ENCODE data around the gene SPPL2C.
"Not testable (repeated sequence)": the region's sequence is repeated elsewhere in the genome, so short reads cannot be mapped to it uniquely, and the experiment has no call there.

The SPPL2C gene

DNA sequence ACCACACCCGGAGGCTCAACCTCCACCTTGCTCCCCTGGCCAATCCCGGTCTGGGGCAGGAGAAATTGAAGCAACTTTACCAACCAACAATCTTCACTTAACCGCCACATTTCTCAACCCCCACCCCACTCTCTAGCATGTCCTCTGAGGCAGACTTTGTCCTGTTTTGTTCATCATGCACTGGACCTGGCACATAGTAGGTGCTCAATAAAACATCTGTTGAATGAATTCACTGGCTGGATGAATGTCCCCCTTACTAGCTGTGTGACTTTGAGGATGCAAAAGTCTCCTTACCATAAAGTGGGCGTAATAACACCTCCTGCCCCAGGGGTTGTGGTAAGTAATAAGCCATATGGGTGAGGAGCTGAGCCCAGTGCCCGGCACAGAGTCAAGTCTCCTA is 5.8 kb downstream of the SPPL2C start:
- DNase-seq: no peak

GRCh38 chr17:45851022-45851421 is 6.3 kb downstream of the SPPL2C start:
- no peak for DNase-seq

GRCh38 chr17:45851464-45851863 is 6.8 kb downstream of the SPPL2C start:
- no peak for DNase-seq

DNA sequence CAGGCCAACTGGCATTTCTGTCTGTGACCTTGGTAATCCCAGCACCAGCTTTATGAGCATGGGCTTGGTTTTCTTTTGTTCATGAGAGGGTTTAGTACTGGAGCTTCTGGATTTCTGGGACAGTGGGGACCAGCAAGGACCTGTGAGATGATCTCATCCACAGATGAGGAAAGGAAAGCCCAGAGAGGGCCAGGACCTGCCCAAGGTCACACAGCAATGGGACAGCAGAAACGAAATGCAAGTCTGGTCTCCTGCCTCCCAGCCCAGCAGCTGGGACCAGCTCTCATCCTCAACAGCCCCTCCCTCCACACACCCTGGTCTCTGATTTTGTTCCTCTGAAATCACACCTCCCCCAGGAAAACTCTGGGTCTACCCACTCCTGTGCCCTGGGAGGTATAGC is 7.2 kb downstream of the SPPL2C start:
- DNase-seq: no peak

DNA sequence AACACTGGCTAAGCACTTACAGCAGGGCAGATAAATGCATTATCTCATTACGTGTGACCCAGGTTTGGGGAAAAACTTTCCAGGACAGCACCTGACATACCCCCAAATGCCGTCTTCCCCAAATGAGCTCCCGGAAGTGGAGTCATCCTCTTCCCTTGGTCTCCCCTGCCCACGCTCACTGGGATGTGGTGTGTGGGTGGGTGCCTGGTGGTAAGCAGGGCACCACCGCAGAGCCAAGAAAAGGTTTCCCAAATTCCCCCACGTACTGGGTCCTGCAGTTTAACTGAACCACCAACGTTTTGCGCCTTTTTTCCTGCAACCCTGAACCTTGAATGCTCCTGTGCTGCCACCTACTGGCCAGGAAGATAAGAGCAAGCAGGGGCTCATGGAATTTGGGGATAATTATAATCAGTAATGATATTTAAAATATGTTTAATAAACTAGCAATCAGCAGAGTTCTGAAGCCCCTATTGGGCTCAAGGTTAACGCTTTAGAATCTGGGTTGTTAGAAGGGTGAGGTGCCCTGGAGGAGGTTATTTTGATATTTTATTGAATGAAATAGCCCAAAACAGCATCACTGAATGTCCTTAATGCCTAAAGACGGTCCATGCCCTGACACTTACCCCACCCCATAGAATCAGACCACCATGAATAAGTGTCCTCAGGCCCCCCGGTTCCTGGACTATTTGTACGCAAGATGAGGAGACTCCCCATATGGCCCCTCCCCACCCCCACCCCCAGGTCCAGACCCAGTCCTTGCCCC is 8.0 kb downstream of the SPPL2C start:
- DNase-seq: peak; percentile 17

DNA sequence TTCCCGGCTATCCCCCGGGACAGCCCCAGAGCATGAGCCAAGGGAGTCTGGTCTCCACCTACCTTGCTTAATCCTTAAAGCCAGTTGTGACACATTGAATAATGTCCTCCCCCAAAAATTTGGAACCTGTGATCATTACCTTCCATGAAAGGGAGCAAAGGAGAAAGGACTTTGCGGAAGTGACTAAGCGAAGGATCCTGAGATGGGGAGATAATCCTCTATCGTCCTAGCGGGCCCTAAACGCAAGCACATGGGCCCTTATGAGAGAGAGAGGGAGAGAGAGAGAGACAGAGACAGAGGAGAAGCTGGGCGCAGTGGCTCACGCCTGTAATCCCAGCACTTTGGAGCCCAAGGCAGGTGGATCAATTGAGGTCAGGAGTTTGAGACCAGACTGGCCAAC is 9.5 kb downstream of the SPPL2C start:
- no peak for DNase-seq

DNA sequence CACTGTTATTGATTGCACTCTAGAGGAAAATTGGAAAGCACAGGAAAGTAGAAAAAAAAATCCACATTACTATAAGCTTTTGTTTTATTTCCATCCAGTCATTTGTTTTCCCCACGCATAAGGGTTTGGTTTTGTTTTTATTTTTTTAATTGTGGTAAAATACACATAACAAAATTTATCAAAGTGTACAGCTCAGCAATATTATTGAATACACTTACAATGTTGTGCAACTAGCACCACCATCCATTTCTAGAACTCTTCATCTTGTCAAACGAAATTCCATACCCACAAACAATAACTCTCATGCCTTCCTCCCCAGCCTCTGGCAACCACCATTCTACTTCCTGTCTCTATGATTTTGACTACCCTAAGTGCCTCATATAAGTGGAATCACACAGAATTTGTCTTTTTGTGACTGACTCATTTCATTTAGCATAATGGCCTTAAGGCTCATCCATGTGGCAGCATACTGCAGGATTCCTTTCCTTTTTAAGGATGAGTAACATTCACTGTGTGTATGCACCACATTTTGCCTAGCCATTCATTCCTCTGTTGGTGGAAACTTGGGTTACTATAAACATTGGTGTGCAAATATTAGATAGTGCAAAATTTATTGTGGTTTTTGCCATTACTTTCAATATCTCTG is 11.1 kb downstream of the SPPL2C start:
- DNase-seq: no peak

- no peak for DNase-seq
Observed at GRCh38 chr17:45857977-45858708, 13.5 kb downstream of the SPPL2C start.

DNA sequence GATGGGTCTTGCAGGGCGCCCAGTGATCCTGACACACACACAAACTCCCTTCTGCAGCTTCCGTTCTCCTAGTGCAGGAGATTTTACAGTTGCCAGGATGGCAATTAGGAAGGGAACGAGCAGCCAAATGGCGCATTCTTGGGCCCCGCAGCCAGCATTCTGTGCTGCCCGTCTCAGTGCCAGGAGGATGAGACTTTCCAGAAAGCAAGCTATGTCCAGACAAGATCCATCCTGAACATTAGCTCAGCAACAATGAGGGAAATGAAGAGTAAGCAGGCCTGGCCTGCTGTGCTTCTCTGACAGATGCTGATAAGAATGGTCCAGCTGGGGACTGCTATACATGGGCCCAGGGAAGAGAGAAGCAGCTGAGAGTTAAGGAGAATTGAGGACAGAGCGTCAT is 16.5 kb downstream of the SPPL2C start:
- no peak for DNase-seq

DNA sequence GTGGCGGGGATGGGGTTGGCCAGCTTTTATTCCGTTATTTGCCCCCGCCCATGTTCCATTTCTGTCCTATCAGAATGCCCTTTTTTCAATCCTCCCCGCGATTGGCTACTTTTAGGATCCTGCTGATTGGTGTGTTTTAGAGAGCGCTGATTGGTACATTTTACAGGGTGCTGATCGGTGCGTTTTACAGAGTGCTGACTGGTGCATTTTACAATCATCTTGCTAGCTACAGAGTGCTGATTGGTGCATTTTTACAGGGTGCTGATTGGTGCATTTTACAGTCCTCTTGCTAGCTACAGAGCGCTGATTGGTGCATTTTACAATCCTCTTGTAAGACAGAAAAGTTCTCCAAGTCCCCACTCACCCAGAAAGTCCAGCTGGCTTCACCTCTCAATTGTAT is 17.4 kb downstream of the SPPL2C start:
- not testable (repeated sequence) for DNase-seq

DNA sequence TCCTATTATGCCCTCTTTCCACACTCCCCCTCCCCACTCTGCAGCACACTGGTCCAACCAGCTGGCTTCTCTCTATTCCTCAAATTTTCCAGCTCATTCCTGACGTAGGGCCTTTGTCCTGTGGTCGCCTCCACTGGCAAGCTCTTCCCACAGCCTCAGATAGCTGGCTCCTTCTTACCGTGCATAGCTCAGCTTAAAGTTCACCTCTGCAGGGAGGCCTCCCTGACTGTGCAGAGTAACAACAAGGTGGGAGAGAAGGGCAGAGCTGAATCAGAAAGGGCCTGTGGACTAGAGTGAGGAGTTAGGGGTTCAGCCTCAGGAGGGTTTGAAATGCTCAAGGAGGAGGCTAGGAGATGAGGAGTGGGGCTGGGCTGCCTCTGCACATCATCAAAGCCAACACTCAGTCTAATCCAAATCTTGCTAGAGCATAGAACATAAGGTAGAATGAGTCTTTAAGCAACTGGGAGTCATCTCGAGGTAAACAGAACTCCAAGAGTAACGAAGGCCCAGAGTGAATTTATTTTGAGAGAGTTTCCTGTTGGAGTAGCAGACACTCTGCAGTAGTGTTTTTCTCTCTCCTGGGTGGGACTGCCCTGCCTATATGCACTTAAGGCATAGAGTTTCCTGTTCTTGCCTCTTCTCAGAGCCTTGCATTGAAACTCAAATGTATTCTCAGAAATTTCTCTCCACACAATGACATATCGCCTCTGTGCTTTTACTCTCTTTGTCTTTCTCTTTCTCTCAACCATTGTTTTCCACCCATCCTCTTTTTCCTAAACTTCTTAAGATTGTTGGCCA is 19.4 kb downstream of the SPPL2C start:
- no peak for DNase-seq

- DNase-seq: no peak
Observed at GRCh38 chr17:45867171-45867570, 22.5 kb downstream of the SPPL2C start.

DNA sequence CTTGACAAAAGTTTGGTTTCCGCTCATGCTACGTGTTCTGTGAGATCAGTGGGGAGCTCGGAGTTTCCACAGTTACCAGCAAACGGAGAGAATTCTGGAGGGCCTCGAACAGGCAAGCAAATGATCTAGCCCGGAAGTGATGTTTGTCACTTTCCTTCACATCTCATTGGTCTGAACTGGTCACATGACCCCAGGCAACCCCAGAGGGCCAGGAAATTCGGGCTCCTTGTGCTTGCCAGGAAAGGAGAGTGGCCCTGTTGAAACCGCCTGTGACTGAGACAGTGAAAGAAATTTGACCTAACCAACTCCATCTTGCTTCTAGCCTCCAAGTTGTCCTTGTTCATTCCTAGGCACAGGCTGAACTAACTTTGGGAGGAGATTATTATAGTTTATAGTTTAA is 23.0 kb downstream of the SPPL2C start:
- DNase-seq: no peak

GRCh38 chr17:45868276-45868675 is 23.6 kb downstream of the SPPL2C start:
- no peak for DNase-seq

- DNase-seq: no peak
Observed at GRCh38 chr17:45869676-45870341, 25.1 kb downstream of the SPPL2C start.

GRCh38 chr17:45870342-45870974 is 25.8 kb downstream of the SPPL2C start:
- DNase-seq: no peak

DNA sequence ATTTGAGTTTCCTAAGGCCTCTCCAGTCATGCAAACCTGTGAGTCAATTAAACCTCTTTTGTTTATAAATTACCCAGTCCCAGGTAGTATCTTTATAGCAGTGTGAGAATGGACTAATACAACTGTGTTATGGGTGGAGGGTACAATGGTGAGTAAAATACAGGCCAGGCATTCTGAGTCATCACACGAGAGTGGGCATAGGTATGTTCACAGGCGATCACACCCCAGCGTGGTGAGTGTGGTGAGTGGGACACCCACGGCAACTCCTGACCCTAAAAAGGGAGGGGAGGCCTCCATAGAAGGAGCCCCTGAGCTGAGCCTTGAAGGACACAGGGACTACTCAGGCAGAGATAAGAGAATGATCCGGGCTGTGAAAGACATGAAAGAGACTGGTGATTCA is 27.0 kb downstream of the SPPL2C start:
- DNase-seq: no peak

DNA sequence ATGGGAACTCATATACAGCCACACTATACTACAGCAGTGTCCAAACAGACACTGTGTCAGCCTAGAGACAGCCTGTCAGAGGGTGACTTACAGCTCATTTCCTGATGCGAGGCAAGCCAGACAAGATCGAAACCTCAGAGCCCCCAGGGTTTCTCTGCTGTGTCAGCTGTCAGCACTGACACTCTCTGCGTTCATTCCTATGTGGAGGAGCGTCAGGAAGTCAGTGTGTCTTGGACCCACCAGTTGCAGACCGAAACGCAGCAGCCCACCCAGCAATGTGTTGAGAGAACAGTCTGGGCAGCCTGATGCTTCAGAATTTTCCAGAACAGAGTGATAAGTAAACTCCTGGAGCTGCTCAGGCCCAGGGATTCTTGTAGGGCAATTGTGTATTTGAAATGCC is 29.0 kb downstream of the SPPL2C start:
- no peak for DNase-seq

GRCh38 chr17:45874151-45874550 is 29.5 kb downstream of the SPPL2C start:
- no peak for DNase-seq

DNA sequence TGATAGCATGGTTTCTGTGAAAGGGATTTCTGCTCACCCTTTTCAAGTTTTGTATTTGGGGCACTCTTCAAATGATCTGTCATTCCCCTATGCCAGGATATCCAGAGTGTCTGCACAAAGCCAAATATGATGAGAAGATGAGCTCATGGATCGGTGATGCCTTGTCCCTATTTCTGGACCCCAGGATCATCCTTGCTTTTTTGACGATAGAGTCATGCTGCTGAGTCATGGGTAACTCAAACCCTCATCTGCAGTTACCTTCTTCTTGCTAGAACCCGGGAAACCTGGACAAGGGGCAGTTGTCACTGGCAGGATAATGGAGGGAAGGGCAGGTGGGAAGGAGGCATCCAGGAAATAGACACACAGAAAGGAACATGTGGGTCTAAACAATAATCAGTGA is 31.9 kb downstream of the SPPL2C start:
- no peak for DNase-seq

- no peak for DNase-seq
Observed at GRCh38 chr17:45877467-45877866, 32.8 kb downstream of the SPPL2C start.

DNA sequence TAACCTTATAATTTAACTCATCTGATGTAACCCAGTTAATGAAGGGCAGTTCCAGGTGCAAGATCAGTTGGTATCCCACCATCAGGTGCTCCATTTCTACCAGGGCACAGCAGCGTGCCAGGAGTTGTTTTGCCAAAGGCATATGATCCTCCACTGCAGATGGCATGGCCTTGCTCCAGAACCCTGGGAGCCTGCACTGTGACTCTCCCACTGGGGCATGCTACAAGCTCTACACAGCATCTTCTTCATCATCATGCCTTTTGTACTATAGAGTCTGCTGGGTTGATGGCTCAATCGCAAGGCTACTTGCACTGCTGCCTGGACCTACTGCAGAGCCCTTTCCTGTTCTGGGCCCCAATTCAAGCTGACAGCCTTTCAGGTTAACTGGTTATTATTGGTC is 38.4 kb downstream of the SPPL2C start:
- no peak for DNase-seq
